Stimulated activated CD8-positive, alpha-beta memory T cell treated with anti-CD3 and anti-CD28 coated beads, Interleukin-4, amount 100 ng/mL, for 1 hour (primary cell): ENCODE results near the gene SLC1A5.

Experiments
- DNase-seq, 2 donors: peaks; one replicate each; pipeline ENCODE4 v3.0.0-alpha.2; 2020; ENCODE audit warnings: low read depth in 2 of 2, low spot score in 1 of 2

The SLC1A5 gene

DNA sequence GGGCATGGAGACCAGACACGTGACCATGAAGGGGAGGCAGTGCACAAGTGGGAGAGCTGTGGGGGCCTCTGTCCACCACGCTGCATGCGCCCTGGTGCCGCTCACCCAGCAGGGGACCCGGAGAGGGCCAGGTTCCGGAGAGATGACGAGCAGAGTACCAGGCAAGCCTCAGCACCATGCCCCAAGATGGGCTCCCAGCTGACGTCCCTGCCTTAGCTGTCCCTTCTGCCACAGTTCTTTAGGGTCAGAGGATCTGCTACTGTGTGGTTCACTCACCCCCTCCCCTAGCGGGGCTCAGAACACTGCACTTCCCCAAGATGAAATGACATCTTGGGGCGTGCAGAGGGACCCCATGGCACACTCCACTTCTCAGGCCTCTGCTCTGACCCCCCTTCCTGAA, 61.8 kb downstream of the SLC1A5 start:
- DNase-seq = no peak

DNA sequence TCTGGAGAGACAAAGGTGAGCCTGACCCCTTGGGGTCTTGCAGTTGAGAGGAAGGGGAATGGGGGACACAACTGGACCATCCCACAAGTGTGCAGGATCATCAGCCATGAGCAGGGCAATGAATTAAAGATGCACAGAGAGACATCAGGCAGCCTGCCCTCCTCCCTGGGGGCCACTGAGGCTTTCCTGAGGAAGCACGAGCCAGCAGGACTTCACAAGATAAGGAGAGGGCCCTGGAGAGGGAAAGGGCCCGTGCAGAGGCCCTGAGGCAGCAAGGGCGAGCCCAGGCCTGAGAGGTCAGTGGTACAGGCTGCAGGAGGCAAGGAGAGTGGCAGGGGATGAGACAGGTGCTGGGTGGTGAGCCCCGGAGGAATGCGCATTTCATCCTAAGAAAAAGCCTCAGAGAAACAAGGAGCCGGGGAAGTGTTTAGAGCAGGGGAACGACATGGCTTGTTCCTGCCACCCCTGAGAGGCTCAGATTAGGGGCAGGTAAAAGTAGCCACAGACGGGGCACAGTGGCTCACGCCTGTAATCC, 62.5 kb downstream of the SLC1A5 start:
- DNase-seq = no peak

DNA sequence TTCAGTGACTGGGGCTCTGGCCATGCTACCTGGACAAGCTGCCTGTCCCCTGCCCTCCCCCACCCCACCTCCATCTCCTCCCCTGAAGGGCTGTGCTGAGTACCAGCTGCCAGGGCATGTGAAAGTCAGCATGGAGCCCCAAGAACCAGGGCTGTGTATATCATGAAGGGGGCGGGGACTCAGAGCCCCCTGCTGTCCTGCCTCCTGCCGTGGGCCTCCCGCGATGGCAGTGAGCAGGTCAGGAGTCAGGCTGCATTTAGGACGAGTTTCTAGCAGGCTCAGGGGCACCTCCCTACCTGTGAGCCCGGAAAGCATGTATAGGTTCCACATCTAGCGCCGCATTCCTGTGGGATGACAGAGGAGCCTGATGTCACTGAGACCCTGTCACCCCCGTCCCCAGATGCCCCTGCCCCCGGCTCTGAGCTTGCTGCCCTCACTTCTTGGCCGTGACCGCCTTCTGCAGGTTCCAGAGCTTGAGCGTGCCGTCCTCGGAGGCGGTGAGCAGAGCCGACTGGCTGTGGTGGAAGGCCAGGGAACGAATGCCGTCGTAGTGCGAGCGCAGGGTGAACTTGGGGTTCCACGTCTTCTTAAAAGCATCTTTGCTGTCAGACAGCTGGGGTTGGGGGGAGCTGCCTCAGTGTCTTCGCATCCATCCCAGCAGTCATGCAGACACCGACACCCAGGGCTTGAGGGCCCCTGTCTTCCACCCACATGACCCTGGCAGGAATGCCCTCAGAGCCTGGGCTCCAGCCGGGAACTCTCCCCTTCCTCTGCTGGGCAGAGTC, 63.2 kb downstream of the SLC1A5 start:
- DNase-seq = no peak
